Keratinocyte (primary cell): ENCODE data around the gene SCTR. TPM values are rescaled to one million over a fixed set of nuclear protein-coding genes. Genes with fewer than 3 reads are reported as not detected.
"Not testable (repeated sequence)": the region's sequence is repeated elsewhere in the genome, so short reads cannot be mapped to it uniquely, and the experiment has no call there.

Source experiments
- DNase-seq: peaks from one replicate; pipeline ENCODE4 v3.0.0-alpha.2; 2011; ENCODE audit warnings: low read depth, missing footprints, low spot score
- FAIRE-seq: peaks from 2 replicates; lab custom pipeline; 2011; peaks lifted over from hg19 to GRCh38; lab: Jason Lieb, UNC
- H2AFZ ChIP-seq: 2 replicates; pipeline ENCODE4 v1.6.0; 2012; ENCODE audit warnings: low read length, control low read depth, inconsistent platforms; ENCODE audit not compliant: control insufficient read depth
- H3K27ac ChIP-seq: 2 replicates; pipeline ENCODE4 v1.5.1; 2011; ENCODE audit warnings: low read length; ENCODE audit not compliant: control insufficient read depth, insufficient read depth
- H3K27me3 ChIP-seq: 3 replicates; pipeline ENCODE4 v1.6.0; 2011; ENCODE audit warnings: low read length; ENCODE audit not compliant: control insufficient read depth, insufficient read depth; ENCODE audit errors: extremely low read depth
- H3K36me3 ChIP-seq, 2 experiments: 2 replicates in 1 of 2; 3 replicates in 1 of 2; pipeline ENCODE4 v1.5.1; 2011; ENCODE audit warnings: low read length in 2 of 2, mild to moderate bottlenecking in 1 of 2; ENCODE audit not compliant: control insufficient read depth in 2 of 2, insufficient read depth in 2 of 2; ENCODE audit errors: extremely low read depth in 1 of 2
- H3K4me1 ChIP-seq: 3 replicates; pipeline ENCODE4 v1.5.1; 2011; ENCODE audit warnings: low read length; ENCODE audit not compliant: control insufficient read depth, insufficient read depth; ENCODE audit errors: extremely low read depth
- H3K4me2 ChIP-seq: 3 replicates; pipeline ENCODE4 v1.6.0; 2011; ENCODE audit warnings: low read depth, low read length; ENCODE audit not compliant: control insufficient read depth, insufficient read depth; ENCODE audit errors: extremely low read depth
- H3K4me3 ChIP-seq, 3 experiments: fragments of 200-600 bp in 1 of 3; sonication (generic) in 1 of 3; 2 replicates in 2 of 3; 3 replicates in 1 of 3; pipeline ENCODE4 v1.5.1; 2011 to 2016; ENCODE audit warnings: low read length in 3 of 3, mild to moderate bottlenecking in 3 of 3, control low read depth in 2 of 3, inconsistent platforms in 1 of 3, low read depth in 1 of 3, mixed read lengths in 1 of 3, mixed run types in 1 of 3, moderate library complexity in 1 of 3; ENCODE audit not compliant: control insufficient read depth in 2 of 3, insufficient read depth in 2 of 3; ENCODE audit errors: extremely low read depth in 1 of 3
- H3K79me2 ChIP-seq: 2 replicates; pipeline ENCODE4 v1.6.0; 2012; ENCODE audit warnings: low read length; ENCODE audit not compliant: control insufficient read depth, insufficient read depth
- H3K9ac ChIP-seq: 3 replicates; pipeline ENCODE4 v1.6.0; 2011; ENCODE audit warnings: low read length; ENCODE audit not compliant: control insufficient read depth, insufficient read depth; ENCODE audit errors: extremely low read depth
- H3K9me1 ChIP-seq: 3 replicates; pipeline ENCODE4 v1.6.0; 2011; ENCODE audit warnings: low read length; ENCODE audit not compliant: control insufficient read depth, insufficient read depth; ENCODE audit errors: extremely low read depth
- H3K9me3 ChIP-seq: 2 replicates; pipeline ENCODE4 v1.5.1; 2012; ENCODE audit warnings: low read depth, low read length; ENCODE audit not compliant: control insufficient read depth
- H4K20me1 ChIP-seq: 3 replicates; pipeline ENCODE4 v1.6.0; 2011; ENCODE audit warnings: low read length; ENCODE audit not compliant: control insufficient read depth, insufficient read depth; ENCODE audit errors: extremely low read depth
- EZH2 ChIP-seq: IDR thresholded peaks from one replicate; pipeline ENCODE4 v1.6.1; 2012; ENCODE audit warnings: inconsistent platforms, mild to moderate bottlenecking, low read length, moderate library complexity
- dilution Hi-C: fragments of 300-500 bp; cut with MboI; formaldehyde crosslinking; loops from one replicate; pipeline ENCODE4 v1.7.0; 2020; ENCODE audit warnings: low sequenced_read_pairs; ENCODE audit not compliant: extremely low pct_ligation_motif_present
- polyA plus RNA-seq, 5 experiments: library from polyadenylated mRNA; depleted of rRNA in 3 of 5; stranded (reverse) in 3 of 5; stranded (forward) in 1 of 5; unstranded in 1 of 5; fragments of >200 nt; gene quantifications; 1 replicate in 1 of 5; 2 replicates in 3 of 5; 3 replicates in 1 of 5; pipeline versions ENCODE4 v1.2.1 to v1.2.3, GENCODE V29; 2011 to 2012; ENCODE audit warnings: missing spikeins in 2 of 5, low read depth in 1 of 5, low replicate concordance in 1 of 5
- TF ChIP-seq, protein P1 (sequence below), 3 experiments: IDR thresholded peaks in 1 of 3; conservative IDR thresholded peaks in 1 of 3; optimal IDR thresholded peaks in 1 of 3; 2 replicates in 2 of 3; 3 replicates in 1 of 3; pipeline versions ENCODE3 to v1.5.1; 2011; ENCODE audit warnings: low read length in 3 of 3, mild to moderate bottlenecking in 3 of 3, moderate library complexity in 2 of 3, control low read depth in 1 of 3, inconsistent platforms in 1 of 3; ENCODE audit not compliant: insufficient read depth in 2 of 3; ENCODE audit errors: extremely low read depth in 1 of 3

SCTR gene
- polyA plus RNA-seq, 1 donor (not counting 4 experiments of a cell fraction or from before 2014, with no cell fraction given), result not detected

GRCh38 chr2:119407430-119408220 lies 116.7 kb downstream of the SCTR start:
- Histone ChIP-seq H3K27me3 (peaks cover 3% of the 10 kb centered on the region), H3K4me2 (no peak overlapping the region), H3K79me2 (no peaks in the 10 kb centered on the region), H3K9ac (no peak overlapping the region), H2AFZ (no peak overlapping the region), H3K36me3 (no peaks in the 10 kb centered on the region), H3K9me1 (no peaks in the 10 kb centered on the region), H4K20me1 (no peaks in the 10 kb centered on the region), H3K4me1 (no peaks in the 10 kb centered on the region), H3K4me3 (no peak overlapping the region), H3K9me3 (no peaks in the 10 kb centered on the region), H3K27ac (no peak overlapping the region)
- no peak for FAIRE-seq
- dilution Hi-C loops, result no loop called here
- TF ChIP-seq, protein P1, sequence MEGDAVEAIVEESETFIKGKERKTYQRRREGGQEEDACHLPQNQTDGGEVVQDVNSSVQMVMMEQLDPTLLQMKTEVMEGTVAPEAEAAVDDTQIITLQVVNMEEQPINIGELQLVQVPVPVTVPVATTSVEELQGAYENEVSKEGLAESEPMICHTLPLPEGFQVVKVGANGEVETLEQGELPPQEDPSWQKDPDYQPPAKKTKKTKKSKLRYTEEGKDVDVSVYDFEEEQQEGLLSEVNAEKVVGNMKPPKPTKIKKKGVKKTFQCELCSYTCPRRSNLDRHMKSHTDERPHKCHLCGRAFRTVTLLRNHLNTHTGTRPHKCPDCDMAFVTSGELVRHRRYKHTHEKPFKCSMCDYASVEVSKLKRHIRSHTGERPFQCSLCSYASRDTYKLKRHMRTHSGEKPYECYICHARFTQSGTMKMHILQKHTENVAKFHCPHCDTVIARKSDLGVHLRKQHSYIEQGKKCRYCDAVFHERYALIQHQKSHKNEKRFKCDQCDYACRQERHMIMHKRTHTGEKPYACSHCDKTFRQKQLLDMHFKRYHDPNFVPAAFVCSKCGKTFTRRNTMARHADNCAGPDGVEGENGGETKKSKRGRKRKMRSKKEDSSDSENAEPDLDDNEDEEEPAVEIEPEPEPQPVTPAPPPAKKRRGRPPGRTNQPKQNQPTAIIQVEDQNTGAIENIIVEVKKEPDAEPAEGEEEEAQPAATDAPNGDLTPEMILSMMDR (optimal IDR thresholded peaks at IDR 0.05 in 1 of 3, IDR thresholded peaks at IDR 0.05 in 1 of 3, conservative IDR thresholded peaks at IDR 0.05 in 1 of 3; ENCODE audit: extremely low read depth in 1 of 3, insufficient read depth in 2 of 3, low read length in 3 of 3), result peak; percentile 70 to 87 (median 72)
- no peak for TF ChIP-seq EZH2
- no peak for DNase-seq

GRCh38 chr2:119405151-119405550 lies 119.1 kb downstream of the SCTR start:
- H3K9ac ChIP-seq, result no peak overlapping the region
- peaks cover 3% of the 10 kb centered on the region for H3K27me3 ChIP-seq
- no peak overlapping the region for H3K4me3 ChIP-seq
- TF ChIP-seq, protein P1 (optimal IDR thresholded peaks at IDR 0.05 in 1 of 3, IDR thresholded peaks at IDR 0.05 in 1 of 3, conservative IDR thresholded peaks at IDR 0.05 in 1 of 3; ENCODE audit: extremely low read depth in 1 of 3, insufficient read depth in 2 of 3, low read length in 3 of 3), result no peak
- no peak for TF ChIP-seq EZH2
- FAIRE-seq (no peak), DNase-seq (no peak)
- H3K79me2 ChIP-seq, result no peaks in the 10 kb centered on the region
- dilution Hi-C loops, result no loop called here
- H3K36me3 ChIP-seq, result no peaks in the 10 kb centered on the region
- no peak overlapping the region for H3K4me2 ChIP-seq
- no peak overlapping the region for H2AFZ ChIP-seq
- H3K9me3 ChIP-seq, result no peaks in the 10 kb centered on the region
- H3K9me1 ChIP-seq, result no peaks in the 10 kb centered on the region
- H3K4me1 ChIP-seq, result no peaks in the 10 kb centered on the region
- no peak overlapping the region for H3K27ac ChIP-seq
- no peaks in the 10 kb centered on the region for H4K20me1 ChIP-seq

DNA sequence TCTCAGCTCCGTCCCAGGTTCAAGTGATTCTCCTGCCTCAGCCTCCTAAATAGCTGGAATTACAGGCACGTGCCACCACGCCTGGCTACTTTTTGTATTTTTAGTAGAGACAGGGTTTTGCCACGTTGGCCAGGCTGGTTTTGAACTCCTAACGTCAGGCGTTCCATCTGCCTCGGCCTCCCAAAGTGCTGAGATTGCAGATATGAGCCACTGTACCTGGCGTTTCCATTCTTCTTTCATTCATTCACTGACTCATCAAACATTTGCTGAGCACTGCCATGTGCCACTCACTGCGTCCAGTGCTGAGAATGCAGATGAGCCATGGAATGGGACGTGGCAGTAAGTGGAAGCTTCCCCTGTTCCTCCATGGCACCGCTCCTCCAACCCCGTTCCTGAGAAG lies 120.7 kb downstream of the SCTR start:
- H3K4me2 ChIP-seq, H3K9me3 ChIP-seq, H3K27me3 ChIP-seq, H2AFZ ChIP-seq, DNase-seq, H3K9ac ChIP-seq, H3K27ac ChIP-seq, H3K79me2 ChIP-seq, FAIRE-seq, H3K4me3 ChIP-seq, H4K20me1 ChIP-seq, H3K36me3 ChIP-seq, dilution Hi-C loops, H3K9me1 ChIP-seq, H3K4me1 ChIP-seq: not testable (repeated sequence)
